GM12801 (cell line): Measurements from ENCODE around the gene SNTG2.

Experiments used
- TF ChIP-seq, protein P1 (sequence below): IDR thresholded peaks from one replicate; pipeline ENCODE4 v1.5.1; 2011; ENCODE audit warnings: control low read depth; ENCODE audit not compliant: insufficient read length; ENCODE audit errors: extremely low read depth

SNTG2 gene

DNA sequence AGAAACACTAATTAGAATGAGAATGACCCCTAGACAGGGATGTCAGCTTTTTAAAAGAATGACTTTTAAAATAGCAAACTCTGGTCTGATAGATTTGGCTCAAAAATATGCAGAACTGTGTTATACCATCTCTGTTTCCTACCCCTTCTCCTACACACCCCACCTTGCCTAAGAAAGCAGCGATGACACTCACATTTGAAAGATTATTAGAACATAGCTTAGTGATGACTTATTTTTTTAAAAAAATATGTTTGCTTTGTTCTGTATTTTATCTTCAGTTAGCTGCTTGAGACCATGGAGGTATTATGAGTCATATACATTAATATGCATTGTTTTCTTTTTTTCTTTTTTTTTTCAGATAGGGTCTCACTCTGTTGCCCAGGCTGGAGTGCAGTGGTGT, 286.0 kb downstream of the SNTG2 start:
- TF ChIP-seq, protein P1, sequence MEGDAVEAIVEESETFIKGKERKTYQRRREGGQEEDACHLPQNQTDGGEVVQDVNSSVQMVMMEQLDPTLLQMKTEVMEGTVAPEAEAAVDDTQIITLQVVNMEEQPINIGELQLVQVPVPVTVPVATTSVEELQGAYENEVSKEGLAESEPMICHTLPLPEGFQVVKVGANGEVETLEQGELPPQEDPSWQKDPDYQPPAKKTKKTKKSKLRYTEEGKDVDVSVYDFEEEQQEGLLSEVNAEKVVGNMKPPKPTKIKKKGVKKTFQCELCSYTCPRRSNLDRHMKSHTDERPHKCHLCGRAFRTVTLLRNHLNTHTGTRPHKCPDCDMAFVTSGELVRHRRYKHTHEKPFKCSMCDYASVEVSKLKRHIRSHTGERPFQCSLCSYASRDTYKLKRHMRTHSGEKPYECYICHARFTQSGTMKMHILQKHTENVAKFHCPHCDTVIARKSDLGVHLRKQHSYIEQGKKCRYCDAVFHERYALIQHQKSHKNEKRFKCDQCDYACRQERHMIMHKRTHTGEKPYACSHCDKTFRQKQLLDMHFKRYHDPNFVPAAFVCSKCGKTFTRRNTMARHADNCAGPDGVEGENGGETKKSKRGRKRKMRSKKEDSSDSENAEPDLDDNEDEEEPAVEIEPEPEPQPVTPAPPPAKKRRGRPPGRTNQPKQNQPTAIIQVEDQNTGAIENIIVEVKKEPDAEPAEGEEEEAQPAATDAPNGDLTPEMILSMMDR = no peak

DNA sequence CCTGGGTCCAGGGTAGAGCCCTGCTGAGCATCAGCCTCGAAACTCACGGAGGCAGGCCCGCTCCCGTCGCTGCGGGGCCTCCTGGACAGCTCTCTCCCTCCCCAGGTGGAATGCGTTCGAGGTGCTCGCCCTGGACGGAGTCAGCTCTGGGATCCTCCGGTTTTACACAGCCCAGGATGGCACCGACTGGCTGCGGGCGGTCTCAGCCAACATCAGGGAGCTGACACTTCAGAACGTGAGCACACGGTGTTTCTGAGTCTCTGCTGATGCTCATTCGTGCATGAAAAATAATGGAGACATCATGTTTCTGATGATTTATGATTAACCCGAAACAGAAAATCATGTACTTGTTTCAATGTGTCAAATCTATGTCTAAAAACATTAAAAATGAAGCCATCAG, 287.1 kb downstream of the SNTG2 start:
- TF ChIP-seq, protein P1 = no peak

DNA sequence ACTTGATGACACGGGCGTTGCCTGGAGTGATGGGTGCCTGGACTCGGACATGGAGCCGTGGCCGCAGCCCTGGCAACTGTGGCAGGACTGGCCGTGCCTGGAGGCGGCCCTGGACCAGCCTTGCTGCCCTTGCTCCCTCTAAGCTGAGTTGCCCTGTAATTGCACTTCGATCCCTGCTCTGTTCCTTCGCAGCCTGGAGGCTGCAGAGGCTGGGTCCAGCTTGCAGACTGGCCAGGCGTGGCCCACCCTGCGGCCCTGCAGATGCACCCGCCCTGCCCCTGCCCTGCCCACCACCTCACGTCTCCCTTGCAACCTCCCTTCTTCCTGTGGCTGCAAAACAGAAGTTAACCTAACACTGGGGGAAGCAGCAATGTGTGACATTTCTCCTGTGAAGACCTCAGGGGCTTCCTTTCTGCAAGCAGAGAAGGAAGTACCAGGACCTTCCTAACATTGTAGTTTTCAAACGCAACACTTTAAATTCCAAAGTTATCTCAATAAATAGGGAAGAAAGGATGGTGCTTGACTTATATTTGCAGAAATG, 288.0 kb downstream of the SNTG2 start:
- TF ChIP-seq, protein P1 = no peak

DNA sequence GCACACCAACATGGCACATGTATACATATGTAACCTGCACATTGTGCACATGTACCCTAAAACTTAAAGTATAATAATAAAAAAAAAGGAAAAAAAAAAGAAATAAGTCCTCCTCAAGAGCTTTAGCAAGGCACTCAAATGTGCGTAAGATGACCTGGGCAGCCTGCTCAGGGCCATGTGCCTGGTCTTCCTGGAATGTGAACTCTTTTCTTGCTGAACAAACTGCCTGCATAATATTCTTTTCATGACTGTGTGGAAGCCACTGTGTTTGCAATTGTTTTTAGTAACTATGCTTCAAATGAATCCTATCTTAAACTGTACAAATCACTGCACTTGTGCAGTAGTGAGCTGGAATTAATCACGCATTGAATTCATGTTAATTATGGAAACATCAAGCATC, 294.5 kb downstream of the SNTG2 start:
- TF ChIP-seq, protein P1 = no peak

DNA sequence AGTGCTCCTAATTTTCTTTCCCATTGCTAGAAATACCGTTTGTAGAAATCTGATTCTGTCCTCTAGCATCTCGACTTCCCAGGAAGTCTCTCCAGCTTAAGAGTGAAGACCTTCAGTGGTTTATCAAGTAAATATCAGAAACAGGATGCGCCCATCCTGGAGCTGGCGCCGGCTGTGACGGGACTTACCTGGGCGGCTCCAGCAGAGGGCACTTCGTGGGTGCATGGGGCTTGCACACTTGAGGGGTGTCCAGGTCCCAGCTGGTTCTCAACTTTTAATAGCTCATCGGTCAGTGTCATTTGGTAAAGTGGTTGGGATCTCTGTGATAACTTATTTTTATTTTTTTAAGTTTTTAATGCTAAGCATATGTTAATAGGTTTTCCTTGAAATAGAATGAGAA, 295.6 kb downstream of the SNTG2 start:
- TF ChIP-seq, protein P1 = no peak

DNA sequence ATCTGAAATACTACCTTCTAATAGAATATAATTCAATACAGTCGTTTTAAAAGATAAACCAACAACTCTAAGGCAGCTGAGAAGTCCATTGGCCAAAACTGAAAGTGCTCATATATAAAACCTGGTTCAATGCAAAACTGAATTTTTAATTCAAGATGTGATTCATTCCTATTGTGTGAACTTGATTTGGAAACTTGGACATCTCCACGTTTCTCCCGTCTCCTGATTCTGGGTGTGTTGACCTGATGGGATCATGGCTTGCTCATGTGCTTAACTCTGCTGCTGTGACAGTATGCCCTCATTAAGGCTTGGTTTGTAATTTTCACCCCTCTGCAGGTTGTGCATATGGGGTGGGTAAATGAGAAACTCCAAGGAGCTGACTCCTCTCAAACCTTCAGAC, 296.3 kb downstream of the SNTG2 start:
- TF ChIP-seq, protein P1 = no peak

DNA sequence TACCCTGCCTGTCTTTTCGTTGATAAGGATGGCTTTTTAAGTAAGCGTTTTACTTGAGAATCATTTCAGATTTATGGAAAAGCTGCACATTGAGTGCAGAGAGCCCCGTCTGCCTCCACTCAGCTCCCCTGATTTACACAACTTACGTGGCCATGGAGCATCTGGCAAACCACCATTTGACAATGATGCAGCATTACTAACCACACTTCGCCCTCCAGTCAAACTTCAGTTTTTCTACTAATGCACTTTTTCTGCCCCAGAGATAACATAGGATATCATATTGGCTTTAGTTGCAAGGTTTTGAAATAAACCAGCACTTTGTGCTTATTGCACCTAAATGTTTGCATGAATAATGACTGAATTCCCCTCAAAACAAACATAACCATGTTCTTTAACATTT, 297.5 kb downstream of the SNTG2 start:
- TF ChIP-seq, protein P1 = no peak
